HEK293T (cell line): ENCODE measurements around the gene TBC1D28.
"Not testable (repeated sequence)": the region's sequence is repeated elsewhere in the genome, so short reads cannot be mapped to it uniquely, and the experiment has no call there.

Experiments used
- BHLHE40 ChIP-seq: fragments of 450-650 bp; IDR thresholded peaks from 2 replicates; pipeline ENCODE4 v1.6.1; 2016; ENCODE audit warnings: mild to moderate bottlenecking, moderate library complexity, borderline replicate concordance
- ELF4 ChIP-seq: fragments of 450-650 bp; IDR thresholded peaks from 2 replicates; pipeline ENCODE4 v1.6.1; 2017; ENCODE audit warnings: antibody characterized with exemption
- FOXK2 ChIP-seq: fragments of 450-650 bp; IDR thresholded peaks from 2 replicates; pipeline ENCODE4 v1.6.1; 2016; ENCODE audit warnings: mild to moderate bottlenecking
- FOXM1 ChIP-seq: fragments of 450-650 bp; IDR thresholded peaks from 2 replicates; pipeline ENCODE4 v1.6.1; 2017; ENCODE audit warnings: mild to moderate bottlenecking, borderline replicate concordance
- HDGF ChIP-seq: fragments of 450-650 bp; IDR thresholded peaks from 2 replicates; pipeline ENCODE4 v1.6.1; 2017; ENCODE audit warnings: antibody characterized with exemption, borderline replicate concordance
- NFRKB ChIP-seq: fragments of 450-650 bp; IDR thresholded peaks from 2 replicates; pipeline ENCODE4 v1.6.1; 2016; ENCODE audit warnings: mild to moderate bottlenecking, moderate library complexity
- PKNOX1 ChIP-seq: fragments of 450-650 bp; IDR thresholded peaks from 2 replicates; pipeline ENCODE4 v1.6.1; 2016
- SP1 ChIP-seq: fragments of 450-650 bp; IDR thresholded peaks from 2 replicates; pipeline ENCODE4 v1.6.1; 2017
- SUZ12 ChIP-seq: fragments of 450-650 bp; IDR thresholded peaks from 2 replicates; pipeline ENCODE4 v1.6.1; 2016; ENCODE audit warnings: mild to moderate bottlenecking
- TARDBP ChIP-seq: fragments of 450-650 bp; IDR thresholded peaks from 2 replicates; pipeline ENCODE4 v1.6.1; 2016
- ZNF384 ChIP-seq: fragments of 450-650 bp; IDR thresholded peaks from 2 replicates; pipeline ENCODE4 v1.6.1; 2016

GRCh38 chr17:18634550-18635263 lies 9.5 kb downstream of the TBC1D28 start:
- not testable (repeated sequence) for TF ChIP-seq FOXM1, SUZ12, SP1, BHLHE40, PKNOX1, TARDBP, ELF4, HDGF, FOXK2, NFRKB, ZNF384
